ENCODE data around the gene KRTAP9-3. TPM values are rescaled to one million over a fixed set of nuclear protein-coding genes. Genes with fewer than 3 reads are reported as not detected.
"Not testable (repeated sequence)": the region's sequence is repeated elsewhere in the genome, so short reads cannot be mapped to it uniquely, and the experiment has no call there.

Gene KRTAP9-3
- polyA plus RNA-seq = not detected
- long read RNA-seq, donor 1 = 0 reads
- long read RNA-seq, donor 2 = 0 reads
- long read RNA-seq, donor 3 = 0 reads
- long read RNA-seq, donor 4 = 0 reads
- long read RNA-seq, donor 5 = 0 reads
- long read RNA-seq, donor 6 = 0 reads
- long read RNA-seq, donor 7 = 0 reads
- long read RNA-seq, donor 8 = 0 reads
- long read RNA-seq, donor 9 = 0 reads
- long read RNA-seq, donor 10 = 0 reads
- long read RNA-seq, donor 11 = 0 reads

GRCh38 chr17:41232399-41233105 lies at the start of gene KRTAP9-3:
Gene KRTAP9-3, plus strand, starts transcription at chr17:41232449. Its CDS starts 53 bp downstream, at chr17:41232502.
- H3K4me1 ChIP-seq (ENCODE audit: control insufficient read depth, insufficient read depth, low read length); H3K27ac ChIP-seq (ENCODE audit: low read length); H3K4me3 ChIP-seq (ENCODE audit: low read length); DNase-seq; H3K36me3 ChIP-seq (ENCODE audit: control insufficient read depth, insufficient read depth, low read length); H3K9me3 ChIP-seq (ENCODE audit: control insufficient read depth, low read depth, low read length); H3K27me3 ChIP-seq (ENCODE audit: control insufficient read depth, insufficient read depth, low read length): not testable (repeated sequence)
- no CpG with 5 or more reads among the region's 1 CpG for WGBS (ENCODE audit: insufficient coverage, low lambda C conversion rate)

DNA sequence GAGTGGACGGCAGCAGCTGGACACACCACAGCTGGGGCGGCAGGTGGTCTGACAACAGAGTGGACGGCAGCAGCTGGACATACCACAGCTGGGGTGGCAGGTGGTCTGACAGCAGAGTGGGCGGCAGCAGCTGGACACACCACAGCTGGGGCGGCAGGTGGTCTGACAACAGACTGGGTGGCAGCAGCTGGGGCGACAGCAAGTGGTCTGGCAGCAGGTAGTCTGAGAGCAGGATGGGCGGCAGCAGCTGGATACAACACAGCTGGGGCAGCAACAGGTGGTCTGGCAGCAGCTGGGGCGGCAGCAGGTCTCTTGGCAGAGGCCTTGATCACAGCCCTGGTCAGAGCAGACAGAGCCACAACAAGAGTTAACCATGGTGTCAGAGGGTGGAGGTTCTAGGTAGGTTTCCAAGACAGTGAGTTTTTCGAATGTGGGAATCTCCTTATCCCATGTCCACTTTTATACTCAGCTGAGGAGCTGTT lies 47.7 kb upstream of the KRTAP9-3 start, which contains the start of gene KRTAP4-1:
KRTAP4-1 (minus strand) TSS at position 432 of the 482 bp plus-strand sequence; CDS start at position 375, 57 bp downstream.
- Histone ChIP-seq H3K9me3 (ENCODE audit: control insufficient read depth, low read depth, low read length) (peaks cover 2% of the 10 kb centered on the region), H3K27me3 (ENCODE audit: control insufficient read depth, insufficient read depth, low read length) (peaks cover 37% of the 10 kb centered on the region), H3K36me3 (ENCODE audit: control insufficient read depth, insufficient read depth, low read length) (no peaks in the 10 kb centered on the region), H3K27ac (ENCODE audit: low read length) (no peak within 1 kb of the TSS), H3K4me3 (ENCODE audit: low read length) (no peak within 1 kb of the TSS), H3K4me1 (ENCODE audit: control insufficient read depth, insufficient read depth, low read length) (peaks cover 6% of the 10 kb centered on the region)
- no peak for DNase-seq
- WGBS (ENCODE audit: insufficient coverage, low lambda C conversion rate) = no CpG with 5 or more reads among the region's 9 CpGs

- H3K27ac ChIP-seq (ENCODE audit: low read length) = no peak overlapping the region
- H3K9me3 ChIP-seq (ENCODE audit: control insufficient read depth, low read depth, low read length) = peaks cover 2% of the 10 kb centered on the region
- H3K27me3 ChIP-seq (ENCODE audit: control insufficient read depth, insufficient read depth, low read length) = peaks cover 36% of the 10 kb centered on the region
- H3K4me1 ChIP-seq (ENCODE audit: control insufficient read depth, insufficient read depth, low read length) = peaks cover 6% of the 10 kb centered on the region
- H3K36me3 ChIP-seq (ENCODE audit: control insufficient read depth, insufficient read depth, low read length) = no peaks in the 10 kb centered on the region
- no peak for DNase-seq
- WGBS (ENCODE audit: insufficient coverage, low lambda C conversion rate) = no CpG with 5 or more reads among the region's 1 CpG
- H3K4me3 ChIP-seq (ENCODE audit: low read length) = no peak overlapping the region
These were observed 47.2 kb upstream of the KRTAP9-3 start for GRCh38 chr17:41185001-41185400.

DNA sequence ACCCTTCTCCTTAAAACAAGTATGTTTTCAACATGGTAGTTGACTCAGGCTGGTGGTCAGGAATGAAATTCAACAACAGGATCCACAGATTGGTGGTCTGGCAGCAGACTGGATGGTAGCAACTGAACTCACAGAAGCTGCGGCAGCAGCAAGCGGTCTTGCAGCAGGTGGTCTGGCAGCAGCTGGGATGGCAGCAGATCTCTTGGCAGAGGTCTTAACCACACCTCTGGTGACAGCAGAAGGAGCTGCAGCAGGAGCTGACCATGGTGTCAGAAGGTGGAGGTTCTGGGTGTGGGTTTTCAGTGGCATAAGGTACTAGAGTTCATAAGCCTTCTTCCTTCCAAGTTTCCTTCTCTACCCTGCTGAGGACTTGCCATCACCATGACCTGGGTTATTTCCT lies 45.4 kb upstream of the KRTAP9-3 start:
- Histone ChIP-seq H3K27me3 (ENCODE audit: control insufficient read depth, insufficient read depth, low read length) (peaks cover 36% of the 10 kb centered on the region), H3K36me3 (ENCODE audit: control insufficient read depth, insufficient read depth, low read length) (no peaks in the 10 kb centered on the region), H3K4me3 (ENCODE audit: low read length) (no peak overlapping the region), H3K9me3 (ENCODE audit: control insufficient read depth, low read depth, low read length) (peaks cover 2% of the 10 kb centered on the region), H3K4me1 (ENCODE audit: control insufficient read depth, insufficient read depth, low read length) (peaks cover 6% of the 10 kb centered on the region), H3K27ac (ENCODE audit: low read length) (no peak overlapping the region)
- DNase-seq = no peak
- WGBS (ENCODE audit: insufficient coverage, low lambda C conversion rate) = no CpG with 5 or more reads among the region's 2 CpGs

DNA sequence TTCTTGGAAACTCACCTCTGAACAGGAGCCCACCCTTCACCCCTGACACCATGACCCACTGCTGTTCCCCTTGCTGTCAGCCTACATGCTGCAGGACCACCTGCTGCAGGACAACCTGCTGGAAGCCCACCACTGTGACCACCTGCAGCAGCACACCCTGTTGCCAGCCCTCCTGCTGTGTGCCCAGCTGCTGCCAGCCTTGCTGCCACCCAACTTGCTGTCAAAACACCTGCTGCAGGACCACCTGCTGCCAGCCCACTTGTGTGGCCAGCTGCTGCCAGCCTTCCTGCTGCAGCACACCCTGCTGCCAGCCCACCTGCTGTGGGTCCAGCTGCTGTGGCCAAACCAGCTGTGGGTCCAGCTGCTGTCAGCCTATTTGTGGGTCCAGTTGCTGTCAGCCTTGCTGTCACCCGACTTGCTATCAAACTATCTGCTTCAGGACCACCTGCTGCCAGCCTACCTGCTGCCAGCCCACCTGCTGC lies 42.4 kb upstream of the KRTAP9-3 start, which contains the start of gene KRTAP9-1:
KRTAP9-1 (plus strand) TSS at position 51 of the 482 bp plus-strand sequence; CDS start at position 51, 0 bp downstream.
- H3K4me3 ChIP-seq (ENCODE audit: low read length); H3K9me3 ChIP-seq (ENCODE audit: control insufficient read depth, low read depth, low read length); H3K4me1 ChIP-seq (ENCODE audit: control insufficient read depth, insufficient read depth, low read length); H3K27ac ChIP-seq (ENCODE audit: low read length); DNase-seq; H3K36me3 ChIP-seq (ENCODE audit: control insufficient read depth, insufficient read depth, low read length): not testable (repeated sequence)
- H3K27me3 ChIP-seq (ENCODE audit: control insufficient read depth, insufficient read depth, low read length) = peaks cover 31% of the 10 kb centered on the region
- WGBS (ENCODE audit: insufficient coverage, low lambda C conversion rate) = no CpG with 5 or more reads among the region's 1 CpG

DNA sequence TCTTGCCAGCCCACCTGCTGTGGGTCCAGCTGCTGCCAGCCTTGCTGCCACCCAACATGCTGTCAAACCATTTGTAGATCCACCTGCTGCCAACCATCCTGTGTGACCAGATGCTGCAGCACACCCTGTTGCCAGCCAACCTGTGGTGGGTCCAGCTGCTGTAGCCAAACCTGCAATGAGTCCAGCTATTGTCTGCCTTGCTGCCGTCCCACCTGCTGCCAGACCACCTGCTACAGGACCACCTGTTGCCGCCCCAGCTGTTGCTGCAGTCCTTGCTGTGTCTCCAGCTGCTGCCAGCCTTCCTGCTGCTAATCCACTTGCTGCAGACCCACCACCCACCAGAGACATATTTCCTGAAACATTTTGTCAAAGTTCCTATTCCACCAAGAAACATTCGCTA lies 41.9 kb upstream of the KRTAP9-3 start:
- no CpG with 5 or more reads among the region's 3 CpGs for WGBS (ENCODE audit: insufficient coverage, low lambda C conversion rate)
- Histone ChIP-seq H3K36me3 (ENCODE audit: control insufficient read depth, insufficient read depth, low read length) (no peaks in the 10 kb centered on the region), H3K27me3 (ENCODE audit: control insufficient read depth, insufficient read depth, low read length) (peaks cover 28% of the 10 kb centered on the region), H3K27ac (ENCODE audit: low read length) (no peak overlapping the region), H3K9me3 (ENCODE audit: control insufficient read depth, low read depth, low read length) (peaks cover 1% of the 10 kb centered on the region), H3K4me3 (ENCODE audit: low read length) (no peak overlapping the region), H3K4me1 (ENCODE audit: control insufficient read depth, insufficient read depth, low read length) (no peaks in the 10 kb centered on the region)
- DNase-seq = no peak

DNA sequence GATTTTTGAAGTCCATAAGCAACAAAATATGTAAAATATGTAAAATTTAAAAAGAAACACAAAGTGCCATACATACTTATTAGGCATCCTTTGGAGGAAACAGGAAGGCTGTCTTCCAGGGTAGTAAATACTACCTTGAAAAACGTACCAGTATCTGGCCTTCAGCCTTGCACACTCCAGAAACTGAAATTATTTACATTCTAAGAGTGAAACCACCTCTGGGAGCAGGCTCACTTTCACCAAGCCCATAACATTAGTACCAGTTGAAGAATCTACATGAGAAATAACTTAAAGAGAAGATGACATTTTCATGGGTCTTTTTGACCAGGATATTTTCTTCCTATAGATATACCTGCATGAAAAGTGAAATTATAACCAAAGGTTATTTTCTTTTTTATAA lies 36.2 kb upstream of the KRTAP9-3 start:
- no peak for DNase-seq
- Histone ChIP-seq H3K36me3 (ENCODE audit: control insufficient read depth, insufficient read depth, low read length) (no peaks in the 10 kb centered on the region), H3K27me3 (ENCODE audit: control insufficient read depth, insufficient read depth, low read length) (peaks cover 4% of the 10 kb centered on the region), H3K4me1 (ENCODE audit: control insufficient read depth, insufficient read depth, low read length) (no peaks in the 10 kb centered on the region), H3K27ac (ENCODE audit: low read length) (no peak overlapping the region), H3K9me3 (ENCODE audit: control insufficient read depth, low read depth, low read length) (no peaks in the 10 kb centered on the region), H3K4me3 (ENCODE audit: low read length) (no peak overlapping the region)
- WGBS (ENCODE audit: insufficient coverage, low lambda C conversion rate) = no CpG with 5 or more reads among the region's 1 CpG

GRCh38 chr17:41199421-41200078 lies 32.7 kb upstream of the KRTAP9-3 start:
- no peak for DNase-seq
- Histone ChIP-seq H3K4me1 (ENCODE audit: control insufficient read depth, insufficient read depth, low read length) (no peaks in the 10 kb centered on the region), H3K4me3 (ENCODE audit: low read length) (no peak overlapping the region), H3K27ac (ENCODE audit: low read length) (no peak overlapping the region), H3K36me3 (ENCODE audit: control insufficient read depth, insufficient read depth, low read length) (no peaks in the 10 kb centered on the region), H3K9me3 (ENCODE audit: control insufficient read depth, low read depth, low read length) (no peaks in the 10 kb centered on the region), H3K27me3 (ENCODE audit: control insufficient read depth, insufficient read depth, low read length) (no peaks in the 10 kb centered on the region)
- WGBS (ENCODE audit: insufficient coverage, low lambda C conversion rate) = no CpG with 5 or more reads among the region's 5 CpGs

GRCh38 chr17:41211845-41212466 lies 20.3 kb upstream of the KRTAP9-3 start:
- no peak for DNase-seq
- Histone ChIP-seq H3K9me3 (ENCODE audit: control insufficient read depth, low read depth, low read length) (no peaks in the 10 kb centered on the region), H3K4me3 (ENCODE audit: low read length) (no peak overlapping the region), H3K27me3 (ENCODE audit: control insufficient read depth, insufficient read depth, low read length) (peaks cover 10% of the 10 kb centered on the region), H3K4me1 (ENCODE audit: control insufficient read depth, insufficient read depth, low read length) (no peaks in the 10 kb centered on the region), H3K36me3 (ENCODE audit: control insufficient read depth, insufficient read depth, low read length) (no peaks in the 10 kb centered on the region), H3K27ac (ENCODE audit: low read length) (no peak overlapping the region)
- WGBS (ENCODE audit: insufficient coverage, low lambda C conversion rate) = no CpG with 5 or more reads among the region's 1 CpG
